Activated gamma-delta T cell (primary cell): Measurements from ENCODE around the gene PSMB3.
A peak's percentile ranks its signal among the peaks of the same experiment; 100 is the strongest.

ENCODE experiments used
- DNase-seq: peaks from one replicate; lab custom pipeline; 2025; lab: John Stamatoyannopoulos, UW
- total RNA-seq, 2 donors: gene quantifications; one replicate each; lab custom pipeline; 2026; lab: John Stamatoyannopoulos, UW

PSMB3 gene
- 55.0 to 69.3 reads per million in 2 donors for total RNA-seq

GRCh38 chr17:38752308-38753070 is at the start of gene PSMB3:
TSS of gene PSMB3 (plus strand) at chr17:38752741. CDS start at chr17:38752827, 86 bp downstream.
- peak; percentile 77 for DNase-seq

GRCh38 chr17:38702916-38703741 is 49.4 kb upstream of the PSMB3 start:
- no peak for DNase-seq

GRCh38 chr17:38703742-38704605 is 48.6 kb upstream of the PSMB3 start:
- DNase-seq: peak; percentile 47

- peak; percentile 77 for DNase-seq
Observed at GRCh38 chr17:38704606-38705522, 47.7 kb upstream of the PSMB3 start, which contains the start of gene MLLT6. TSS of gene MLLT6 (plus strand) at chr17:38705273. CDS start at chr17:38705633, 360 bp downstream.

GRCh38 chr17:38705523-38705802 is 47.1 kb upstream of the PSMB3 start:
- no peak for DNase-seq

GRCh38 chr17:38705803-38706504 is 46.6 kb upstream of the PSMB3 start:
- DNase-seq: no peak

GRCh38 chr17:38706505-38707216 is 45.9 kb upstream of the PSMB3 start:
- no peak for DNase-seq

- no peak for DNase-seq
Observed at GRCh38 chr17:38707678-38708351, 44.7 kb upstream of the PSMB3 start.

- DNase-seq: no peak
Observed at GRCh38 chr17:38709104-38709820, 43.3 kb upstream of the PSMB3 start.

GRCh38 chr17:38709864-38710603 is 42.5 kb upstream of the PSMB3 start:
- DNase-seq: no peak

- DNase-seq: no peak
Observed at GRCh38 chr17:38710604-38710962, 42.0 kb upstream of the PSMB3 start.

- no peak for DNase-seq
Observed at GRCh38 chr17:38710985-38711384, 41.6 kb upstream of the PSMB3 start.

- DNase-seq: no peak
Observed at GRCh38 chr17:38711792-38712571, 40.6 kb upstream of the PSMB3 start.

GRCh38 chr17:38712593-38712992 is 39.9 kb upstream of the PSMB3 start:
- DNase-seq: no peak

- no peak for DNase-seq
Observed at GRCh38 chr17:38713456-38714075, 39.0 kb upstream of the PSMB3 start.

- no peak for DNase-seq
Observed at GRCh38 chr17:38715216-38715943, 37.2 kb upstream of the PSMB3 start.
